Fibroblast of skin of left biceps (primary cell): ENCODE data around the gene PIP5KL1.

Source experiments
- DNase-seq, 2 experiments: peaks; one replicate each; pipeline ENCODE4 v3.0.0-alpha.2; 2013; ENCODE audit warnings: low read depth in 2 of 2

PIP5KL1 gene

GRCh38 chr9:127873223-127873691 lies 57.3 kb downstream of the PIP5KL1 start:
- DNase-seq = no peak

- no peak for DNase-seq
Observed at GRCh38 chr9:127872369-127873222, 58.0 kb downstream of the PIP5KL1 start.

GRCh38 chr9:127871531-127871930 lies 59.0 kb downstream of the PIP5KL1 start:
- DNase-seq = no peak

GRCh38 chr9:127870887-127871286 lies 59.7 kb downstream of the PIP5KL1 start:
- no peak for DNase-seq
